ENCODE results near the gene FILIP1. TPM values are rescaled to one million over a fixed set of nuclear protein-coding genes. Genes with fewer than 3 reads are reported as not detected.
"Not testable (repeated sequence)": the region's sequence is repeated elsewhere in the genome, so short reads cannot be mapped to it uniquely, and the experiment has no call there.

The FILIP1 gene
- total RNA-seq, 4 donors from 2014 or later: 0.08 to 2.3 (median 0.25) TPM

GRCh38 chr6:75444899-75445298, 48.7 kb downstream of the FILIP1 start:
- H3K4me3 ChIP-seq: no peak overlapping the region
- no peaks in the 10 kb centered on the region for H3K4me1 ChIP-seq
- H3K9me3 ChIP-seq: no peaks in the 10 kb centered on the region
- 71% methylated on average over 2 of the region's 2 CpGs for WGBS
- DNase-seq (ENCODE audit: low spot score in 2 of 2): no peak
- no peaks in the 10 kb centered on the region for H3K27me3 ChIP-seq
- no peaks in the 10 kb centered on the region for H3K36me3 ChIP-seq
- H3K27ac ChIP-seq: no peak overlapping the region
- TF ChIP-seq EP300 (IDR thresholded peaks at IDR 0.05) (no peak), POLR2AphosphoS5 (IDR thresholded peaks at IDR 0.05) (no peak), CTCF (IDR thresholded peaks at IDR 0.05) (no peak), POLR2A (IDR thresholded peaks at IDR 0.05) (no peak)

GRCh38 chr6:75441883-75442282, 51.7 kb downstream of the FILIP1 start:
- H3K27ac ChIP-seq; H3K4me1 ChIP-seq; H3K27me3 ChIP-seq; DNase-seq (ENCODE audit: low spot score in 2 of 2); H3K36me3 ChIP-seq; H3K4me3 ChIP-seq; H3K9me3 ChIP-seq: not testable (repeated sequence)
- WGBS: no CpG with 5 or more reads among the region's 29 CpGs

GRCh38 chr6:75441479-75441878, 52.1 kb downstream of the FILIP1 start:
- H3K36me3 ChIP-seq; H3K4me3 ChIP-seq; H3K4me1 ChIP-seq; H3K9me3 ChIP-seq; H3K27me3 ChIP-seq; H3K27ac ChIP-seq; DNase-seq (ENCODE audit: low spot score in 2 of 2): not testable (repeated sequence)
- 60% methylated on average over 1 of the region's 33 CpGs for WGBS

GRCh38 chr6:75438442-75439116, 55.0 kb downstream of the FILIP1 start:
- Histone ChIP-seq H3K36me3 (no peaks in the 10 kb centered on the region), H3K27ac (no peak overlapping the region), H3K4me1 (peaks cover 11% of the 10 kb centered on the region), H3K9me3 (no peaks in the 10 kb centered on the region), H3K27me3 (no peaks in the 10 kb centered on the region), H3K4me3 (no peak overlapping the region)
- WGBS: 71% methylated on average over 2 of the region's 2 CpGs
- TF ChIP-seq POLR2AphosphoS5 (IDR thresholded peaks at IDR 0.05) (no peak), EP300 (IDR thresholded peaks at IDR 0.05) (no peak), CTCF (IDR thresholded peaks at IDR 0.05) (no peak), POLR2A (IDR thresholded peaks at IDR 0.05) (no peak)
- no peak for DNase-seq (ENCODE audit: low spot score in 2 of 2)

- DNase-seq (ENCODE audit: low spot score in 2 of 2): no peak
- Histone ChIP-seq H3K27me3 (no peaks in the 10 kb centered on the region), H3K9me3 (no peaks in the 10 kb centered on the region), H3K4me3 (no peak overlapping the region), H3K4me1 (peaks cover 11% of the 10 kb centered on the region), H3K27ac (no peak overlapping the region), H3K36me3 (no peaks in the 10 kb centered on the region)
- WGBS: 90% methylated on average over 1 of the region's 1 CpG
- TF ChIP-seq POLR2AphosphoS5 (IDR thresholded peaks at IDR 0.05) (no peak), CTCF (IDR thresholded peaks at IDR 0.05) (no peak), EP300 (IDR thresholded peaks at IDR 0.05) (no peak), POLR2A (IDR thresholded peaks at IDR 0.05) (no peak)
Measured at GRCh38 chr6:75438013-75438431, 55.6 kb downstream of the FILIP1 start.

- no peak overlapping the region for H3K4me3 ChIP-seq
- H3K27ac ChIP-seq: peak overlapping the region; percentile 22
- no peak for DNase-seq (ENCODE audit: low spot score in 2 of 2)
- TF ChIP-seq CTCF (IDR thresholded peaks at IDR 0.05) (no peak), EP300 (IDR thresholded peaks at IDR 0.05) (no peak), POLR2AphosphoS5 (IDR thresholded peaks at IDR 0.05) (no peak), POLR2A (IDR thresholded peaks at IDR 0.05) (no peak)
- H3K36me3 ChIP-seq: no peaks in the 10 kb centered on the region
- no peaks in the 10 kb centered on the region for H3K27me3 ChIP-seq
- 49% methylated on average over 3 of the region's 3 CpGs for WGBS
- no peaks in the 10 kb centered on the region for H3K9me3 ChIP-seq
- peaks cover 11% of the 10 kb centered on the region for H3K4me1 ChIP-seq
Measured at GRCh38 chr6:75437421-75437891, 56.1 kb downstream of the FILIP1 start.

All from suprapubic skin (tissue), 4 donors.